Upper lobe of right lung (tissue), 1 donor: ENCODE results near the gene TMEM163. TPM values are rescaled to one million over a fixed set of nuclear protein-coding genes. Genes with fewer than 3 reads are reported as not detected.

Experiments used
- ATAC-seq: fragments of 200-7000 bp; cut with Tn5 transposase; one replicate; pipeline ENCODE4 v1.9.1; 2020; ENCODE audit warnings: mild to moderate bottlenecking, moderate library complexity
- DNase-seq: peaks from one replicate; pipeline ENCODE4 v3.0.0-alpha.2; 2020
- H3K27ac ChIP-seq: fragments of 200-600 bp; one replicate; pipeline ENCODE4 v1.8.0; 2022
- H3K27me3 ChIP-seq: fragments of 200-600 bp; one replicate; pipeline ENCODE4 v1.8.0; 2022; ENCODE audit warnings: mild to moderate bottlenecking
- H3K36me3 ChIP-seq: fragments of 200-600 bp; one replicate; pipeline ENCODE4 v1.8.0; 2022
- H3K4me1 ChIP-seq: fragments of 200-600 bp; one replicate; pipeline ENCODE4 v1.8.0; 2022
- H3K4me3 ChIP-seq: fragments of 200-600 bp; one replicate; pipeline ENCODE4 v1.8.0; 2022; ENCODE audit warnings: mild to moderate bottlenecking
- H3K9me3 ChIP-seq: fragments of 200-600 bp; one replicate; pipeline ENCODE4 v1.8.0; 2022
- intact Hi-C: fragments of 100-400 bp; cut with DNase I; formaldehyde crosslinking; loops from one replicate; pipeline ENCODE4 v1.11.0; 2022
- total RNA-seq: library from RNA; stranded (reverse); fragmentation: NEBNext Ultra II Directional; extraction: Animal tissue kit (Norgen Biotek cat#: 25700); gene quantifications from one replicate; pipeline ENCODE4 v1.2.1, GENCODE V29; 2021
- TF ChIP-seq, protein P1 (sequence below): fragments of 200-600 bp; IDR thresholded peaks from one replicate; pipeline ENCODE4 v1.8.0; 2022; ENCODE audit warnings: antibody characterized with exemption
- donor health status: DM: no; HTN: yes; CAD: no; lungs with severe emphysema.

Gene TMEM163
- total RNA-seq, 1 donor from 2014 or later, result 34.6 TPM

- Histone ChIP-seq H3K27me3 (no peaks in the 10 kb centered on the region), H3K4me1 (no peaks in the 10 kb centered on the region), H3K36me3 (no peaks in the 10 kb centered on the region), H3K9me3 (no peaks in the 10 kb centered on the region), H3K27ac (no peak overlapping the region), H3K4me3 (no peak overlapping the region)
- intact Hi-C loops, result no loop called here
- DNase-seq (no peak), ATAC-seq (peak; percentile 28)
- TF ChIP-seq, protein P1, sequence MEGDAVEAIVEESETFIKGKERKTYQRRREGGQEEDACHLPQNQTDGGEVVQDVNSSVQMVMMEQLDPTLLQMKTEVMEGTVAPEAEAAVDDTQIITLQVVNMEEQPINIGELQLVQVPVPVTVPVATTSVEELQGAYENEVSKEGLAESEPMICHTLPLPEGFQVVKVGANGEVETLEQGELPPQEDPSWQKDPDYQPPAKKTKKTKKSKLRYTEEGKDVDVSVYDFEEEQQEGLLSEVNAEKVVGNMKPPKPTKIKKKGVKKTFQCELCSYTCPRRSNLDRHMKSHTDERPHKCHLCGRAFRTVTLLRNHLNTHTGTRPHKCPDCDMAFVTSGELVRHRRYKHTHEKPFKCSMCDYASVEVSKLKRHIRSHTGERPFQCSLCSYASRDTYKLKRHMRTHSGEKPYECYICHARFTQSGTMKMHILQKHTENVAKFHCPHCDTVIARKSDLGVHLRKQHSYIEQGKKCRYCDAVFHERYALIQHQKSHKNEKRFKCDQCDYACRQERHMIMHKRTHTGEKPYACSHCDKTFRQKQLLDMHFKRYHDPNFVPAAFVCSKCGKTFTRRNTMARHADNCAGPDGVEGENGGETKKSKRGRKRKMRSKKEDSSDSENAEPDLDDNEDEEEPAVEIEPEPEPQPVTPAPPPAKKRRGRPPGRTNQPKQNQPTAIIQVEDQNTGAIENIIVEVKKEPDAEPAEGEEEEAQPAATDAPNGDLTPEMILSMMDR, result no peak
These were observed 26.3 kb downstream of the TMEM163 start for GRCh38 chr2:134692499-134692898.

DNA sequence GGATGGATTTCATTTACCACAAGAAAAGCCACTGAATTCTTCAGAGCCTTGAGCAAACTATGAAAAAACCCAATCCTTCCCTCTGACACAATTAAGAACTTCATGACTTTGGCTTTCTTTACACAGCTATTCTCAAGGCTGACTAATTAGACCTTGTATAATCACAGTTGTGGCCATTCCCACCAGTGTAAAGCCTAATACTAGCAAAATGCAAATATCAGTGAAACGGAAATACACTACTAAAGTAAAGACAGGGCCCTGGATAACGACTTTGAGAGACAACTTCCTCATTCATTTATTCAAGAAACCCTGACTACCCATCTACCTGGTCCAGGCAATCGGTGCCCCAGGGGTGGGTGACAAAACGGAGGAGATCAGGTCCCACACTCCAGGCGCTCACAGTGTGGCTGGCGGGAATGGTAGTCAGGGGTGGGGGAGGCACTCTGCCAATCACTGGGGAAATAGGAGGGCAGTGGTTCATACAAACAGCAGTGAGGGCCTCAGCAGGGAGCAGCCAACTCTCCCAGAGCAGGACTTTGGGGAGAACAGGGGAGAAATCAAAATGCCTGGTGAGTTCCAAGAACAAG, 28.1 kb downstream of the TMEM163 start:
- TF ChIP-seq, protein P1, result no peak
- peak; percentile 31 for ATAC-seq

GRCh38 chr2:134689315-134689714, 29.5 kb downstream of the TMEM163 start:
- TF ChIP-seq, protein P1, result no peak
- DNase-seq (no peak), ATAC-seq (peak; percentile 51)
- intact Hi-C loops, result no loop called here
- H3K27ac ChIP-seq, result no peak overlapping the region
- H3K4me3 ChIP-seq, result no peak overlapping the region
- H3K27me3 ChIP-seq, result no peaks in the 10 kb centered on the region
- H3K9me3 ChIP-seq, result no peaks in the 10 kb centered on the region
- H3K36me3 ChIP-seq, result no peaks in the 10 kb centered on the region
- no peaks in the 10 kb centered on the region for H3K4me1 ChIP-seq

More for the DNA sequence above, 28.1 kb downstream of the TMEM163 start:
- no peaks in the 10 kb centered on the region for H3K4me1 ChIP-seq
- no peaks in the 10 kb centered on the region for H3K36me3 ChIP-seq
- no peak overlapping the region for H3K27ac ChIP-seq
- no peaks in the 10 kb centered on the region for H3K9me3 ChIP-seq
- no peak for DNase-seq
- intact Hi-C loops, result no loop called here
- H3K4me3 ChIP-seq, result no peak overlapping the region
- H3K27me3 ChIP-seq, result no peaks in the 10 kb centered on the region

- H3K27ac ChIP-seq, result no peak overlapping the region
- H3K4me3 ChIP-seq, result no peak overlapping the region
- no peaks in the 10 kb centered on the region for H3K36me3 ChIP-seq
These were observed 32.8 kb downstream of the TMEM163 start for GRCh38 chr2:134685967-134686366.

GRCh38 chr2:134683561-134684112, 35.2 kb downstream of the TMEM163 start:
- peak; percentile 66 for ATAC-seq

More at GRCh38 chr2:134685967-134686366, 32.8 kb downstream of the TMEM163 start:
- ATAC-seq, result no peak
- no peaks in the 10 kb centered on the region for H3K9me3 ChIP-seq
- intact Hi-C loops, result no loop called here
- peaks cover 7% of the 10 kb centered on the region for H3K4me1 ChIP-seq
- H3K27me3 ChIP-seq, result no peaks in the 10 kb centered on the region
- TF ChIP-seq, protein P1, result no peak
- DNase-seq, result no peak

More at GRCh38 chr2:134683561-134684112, 35.2 kb downstream of the TMEM163 start:
- peaks cover 7% of the 10 kb centered on the region for H3K4me1 ChIP-seq
- H3K36me3 ChIP-seq, result no peaks in the 10 kb centered on the region
- DNase-seq, result no peak
- H3K4me3 ChIP-seq, result no peak overlapping the region
- TF ChIP-seq, protein P1, result no peak
- no peaks in the 10 kb centered on the region for H3K9me3 ChIP-seq
- no peaks in the 10 kb centered on the region for H3K27me3 ChIP-seq
- intact Hi-C loops, result no loop called here
- H3K27ac ChIP-seq, result no peak overlapping the region
